Fibroblast of upper back skin (primary cell): ENCODE measurements around the gene RGCC.
"Not testable (repeated sequence)": the region's sequence is repeated elsewhere in the genome, so short reads cannot be mapped to it uniquely, and the experiment has no call there.

Source experiments
- DNase-seq: peaks from one replicate; pipeline ENCODE4 v3.0.0-alpha.2; 2013

RGCC gene

DNA sequence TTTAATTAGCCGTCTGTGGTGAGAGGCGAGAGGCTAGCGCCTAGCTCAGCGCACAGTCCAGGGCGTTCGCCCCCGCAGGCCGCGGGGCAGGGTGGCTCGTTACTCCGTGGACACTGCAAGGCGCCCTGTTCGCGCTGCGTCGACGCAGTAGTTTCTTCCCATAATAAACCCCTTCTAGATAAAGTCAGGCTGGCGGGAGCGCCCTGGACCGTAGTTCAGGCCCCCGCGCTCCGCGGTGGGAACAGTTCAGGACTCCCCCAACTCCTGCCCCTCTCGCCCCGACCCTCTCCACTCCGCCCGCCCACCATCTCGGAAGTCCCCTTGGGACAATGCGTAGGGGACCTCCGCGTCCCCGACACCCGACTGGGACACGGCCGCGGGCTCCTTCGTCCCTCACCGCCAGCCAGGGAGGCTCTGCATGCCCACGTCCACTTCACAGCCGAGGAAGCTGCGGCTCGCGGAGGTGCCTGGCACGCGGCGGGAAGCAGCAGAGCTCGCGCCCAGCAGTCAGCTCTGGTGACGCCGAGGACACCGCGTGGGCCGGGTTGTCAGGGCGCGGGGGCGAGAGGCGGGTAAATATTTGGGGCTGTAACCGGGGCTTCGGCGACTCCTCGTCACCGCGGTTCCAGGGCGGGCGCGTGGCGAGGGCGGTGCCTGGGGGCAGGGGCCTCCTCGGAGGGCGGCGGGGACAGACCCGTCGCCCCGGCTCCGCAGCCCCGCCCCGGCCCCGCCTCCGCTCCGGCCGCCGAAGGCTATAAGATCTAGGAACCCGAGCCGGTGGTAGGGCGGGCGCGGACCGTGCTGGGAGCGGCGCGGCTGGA is at the start of gene RGCC:
RGCC (plus strand) TSS at position 783 of the 821 bp plus-strand sequence. CDS start 158 bp downstream, outside the sequence.
- DNase-seq, result peak; percentile 16

- peak; percentile 61 for DNase-seq
Measured at GRCh38 chr13:41408121-41408520, 49.2 kb upstream of the RGCC start.

- no peak for DNase-seq
Measured at GRCh38 chr13:41408746-41409145, 48.6 kb upstream of the RGCC start.

DNA sequence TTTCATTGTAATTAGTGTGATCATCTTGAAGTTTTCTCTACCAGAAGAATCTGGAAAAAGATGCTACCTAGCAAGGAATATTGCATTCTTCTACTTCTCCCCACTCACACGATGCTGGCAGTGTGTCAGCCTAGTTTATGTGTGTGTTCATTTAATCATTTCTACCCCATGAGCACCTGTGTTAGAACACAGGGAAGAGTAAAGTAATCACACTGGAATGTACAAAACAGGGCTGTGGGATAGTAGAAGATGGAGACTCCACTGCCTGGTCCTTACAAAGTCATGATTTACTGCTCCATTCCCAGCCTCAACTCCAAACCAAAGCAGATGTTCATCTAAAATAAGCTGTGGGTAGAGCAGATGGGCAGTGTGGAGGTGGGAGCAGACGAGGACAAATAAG is 47.7 kb upstream of the RGCC start:
- DNase-seq, result peak; percentile 30

- DNase-seq, result no peak
Measured at GRCh38 chr13:41411060-41411459, 46.3 kb upstream of the RGCC start.

- peak; percentile 66 for DNase-seq
Measured at GRCh38 chr13:41411522-41411921, 45.8 kb upstream of the RGCC start.

DNA sequence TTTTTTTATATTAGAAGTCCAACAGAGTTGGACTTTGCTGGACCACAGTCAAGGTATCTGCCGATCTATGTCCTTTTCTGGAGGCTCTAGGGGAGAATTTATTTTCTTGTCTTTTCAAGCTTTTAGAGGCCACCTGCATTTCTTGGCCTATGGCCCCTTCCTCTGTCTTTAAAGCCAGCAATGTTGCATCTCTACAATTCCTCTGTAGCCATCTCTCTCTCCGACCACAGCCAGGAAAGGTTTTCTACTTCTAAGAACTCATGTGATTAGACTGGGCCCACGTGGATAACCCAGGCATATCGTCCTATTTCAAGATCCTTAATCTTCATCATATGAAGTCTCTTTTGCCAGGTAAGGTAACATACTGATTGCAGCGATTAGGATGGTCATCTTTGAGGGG is 43.5 kb upstream of the RGCC start:
- DNase-seq, result no peak

GRCh38 chr13:41416276-41416675 is 41.1 kb upstream of the RGCC start:
- DNase-seq, result peak; percentile 19

DNA sequence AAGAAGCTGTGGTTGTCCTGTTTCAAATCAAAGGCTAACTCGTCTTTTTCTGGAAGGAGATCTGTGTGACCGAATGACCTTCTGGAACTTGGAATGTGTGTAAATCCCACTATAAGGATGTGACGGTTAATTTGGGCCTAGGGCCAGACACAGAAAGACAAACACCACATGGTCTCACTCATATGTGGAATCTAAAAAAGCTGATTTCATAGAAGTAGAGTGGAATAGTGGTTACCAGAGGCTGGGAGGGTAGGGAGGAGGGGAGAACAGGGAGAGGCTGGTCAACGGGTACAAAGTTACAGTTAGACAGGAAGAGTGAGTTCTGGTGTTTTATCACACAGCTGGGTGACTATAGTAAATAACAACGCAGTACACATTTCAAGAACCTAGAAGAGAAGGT is 39.3 kb upstream of the RGCC start:
- peak; percentile 92 for DNase-seq

DNA sequence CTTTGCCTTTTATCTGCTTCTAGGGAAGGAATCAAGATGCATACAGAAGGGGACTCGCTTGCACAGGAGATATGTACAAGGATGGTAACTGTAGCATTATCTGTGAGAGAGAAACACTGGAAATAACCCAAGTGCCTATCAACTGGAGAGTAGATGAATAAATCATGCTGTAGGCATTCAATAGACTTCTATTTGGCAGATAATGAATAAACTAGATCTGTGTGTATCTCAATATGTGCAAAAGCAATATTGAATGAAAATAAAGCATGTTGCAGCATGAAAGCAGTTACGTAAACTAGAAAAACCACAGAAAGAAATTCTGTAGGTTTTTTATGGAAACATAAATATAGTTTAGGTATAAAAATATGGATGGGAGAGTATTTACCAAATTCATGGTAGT is 38.6 kb upstream of the RGCC start:
- DNase-seq, result no peak

DNA sequence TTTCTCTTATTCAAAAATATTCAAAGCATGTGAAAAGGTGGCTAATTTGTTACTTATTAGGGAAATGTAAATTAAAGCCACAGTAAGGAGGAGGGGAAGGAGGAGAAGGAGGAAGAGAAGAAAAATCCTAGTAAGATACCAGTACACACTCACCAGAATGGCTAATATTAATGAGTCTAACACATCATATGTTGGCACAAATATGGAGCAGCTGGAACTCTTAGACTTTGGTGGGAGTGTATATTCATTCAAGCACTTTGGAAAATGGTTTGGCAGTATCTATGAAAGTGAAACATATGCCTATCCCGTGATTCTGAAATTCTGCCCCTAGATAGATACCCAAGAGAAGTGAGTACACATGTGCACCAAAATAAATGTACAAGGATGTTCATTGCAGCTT is 38.1 kb upstream of the RGCC start:
- DNase-seq, result no peak

DNA sequence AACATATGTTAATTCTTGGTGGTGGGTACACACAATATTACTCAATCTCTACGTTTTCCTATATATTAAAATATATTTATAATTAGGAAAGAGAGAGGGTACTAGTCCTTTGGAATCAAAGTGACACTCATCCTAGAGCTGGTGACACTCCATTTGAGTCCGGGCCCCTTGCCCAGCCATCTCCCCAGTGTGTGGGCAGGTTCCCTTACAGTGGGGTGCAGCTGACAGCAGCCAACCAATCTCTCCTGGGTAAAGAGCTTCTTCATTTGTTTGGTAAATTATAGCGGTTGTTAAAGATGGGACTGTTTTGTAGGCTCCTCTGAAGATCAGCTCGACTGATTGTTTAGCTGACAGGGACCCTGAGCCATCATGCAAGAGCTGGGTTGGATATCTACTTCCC is 37.2 kb upstream of the RGCC start:
- no peak for DNase-seq

GRCh38 chr13:41421330-41421729 is 36.0 kb upstream of the RGCC start:
- DNase-seq, result not testable (repeated sequence)

DNA sequence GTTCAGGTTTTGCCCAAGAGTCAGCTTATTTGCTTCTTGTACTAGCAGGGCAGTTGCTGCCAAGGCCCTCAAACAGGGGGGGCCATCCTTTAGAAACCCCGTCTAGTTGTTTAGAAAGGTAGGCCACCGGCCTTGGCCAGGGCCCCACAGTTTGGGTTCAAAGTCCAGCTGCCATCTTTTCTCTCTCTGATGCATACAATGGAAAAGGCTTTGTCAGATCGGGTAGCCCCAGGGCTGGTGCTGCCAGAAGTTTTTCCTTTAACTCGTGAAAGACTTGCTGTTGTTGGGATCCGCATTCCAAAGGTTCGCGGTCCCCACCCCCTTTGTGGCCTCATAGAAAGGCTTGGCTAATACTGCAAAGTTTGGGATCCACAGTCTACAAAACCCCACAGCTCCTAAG is 35.4 kb upstream of the RGCC start:
- DNase-seq, result not testable (repeated sequence)

DNA sequence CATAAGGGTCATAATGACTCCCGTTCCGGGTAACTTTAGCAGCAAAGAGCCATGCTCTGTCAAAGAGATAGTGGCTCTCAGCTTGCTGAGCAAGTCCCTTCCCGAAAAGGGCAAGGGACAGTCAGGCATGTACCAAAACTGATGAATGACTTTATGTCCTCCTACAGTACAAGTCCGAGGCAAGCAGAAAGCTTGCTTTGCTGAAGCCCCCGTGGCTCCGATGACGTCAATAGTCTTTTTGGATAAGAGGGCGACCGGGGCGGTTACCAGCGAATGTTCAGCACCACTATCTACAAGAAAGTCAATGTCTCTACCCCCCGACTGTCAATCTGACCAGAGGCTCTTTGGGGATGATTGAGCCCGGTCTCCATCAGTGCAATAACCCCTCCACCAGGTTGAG is 34.1 kb upstream of the RGCC start:
- not testable (repeated sequence) for DNase-seq

GRCh38 chr13:41424675-41425074 is 32.7 kb upstream of the RGCC start:
- not testable (repeated sequence) for DNase-seq

- no peak for DNase-seq
Measured at GRCh38 chr13:41426047-41426446, 31.3 kb upstream of the RGCC start.

DNA sequence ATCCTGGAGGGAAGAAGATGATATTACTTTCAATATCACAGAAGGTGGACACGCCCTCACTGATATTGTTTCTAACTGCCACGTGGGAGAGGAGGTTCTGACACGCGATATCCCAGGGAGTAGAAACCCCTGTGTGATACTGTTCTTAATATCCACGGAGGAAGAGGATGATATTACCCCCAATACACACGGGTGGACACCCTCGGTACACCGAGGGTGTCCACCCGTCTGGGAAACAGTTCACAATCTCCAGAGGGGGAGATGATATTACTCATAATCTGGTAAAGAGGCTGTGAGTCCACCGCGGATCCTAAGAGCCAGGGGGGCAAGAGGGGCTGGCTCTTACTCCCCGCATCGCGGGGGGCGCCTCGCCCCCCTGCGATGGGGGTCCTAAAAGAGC is 29.7 kb upstream of the RGCC start:
- no peak for DNase-seq

DNA sequence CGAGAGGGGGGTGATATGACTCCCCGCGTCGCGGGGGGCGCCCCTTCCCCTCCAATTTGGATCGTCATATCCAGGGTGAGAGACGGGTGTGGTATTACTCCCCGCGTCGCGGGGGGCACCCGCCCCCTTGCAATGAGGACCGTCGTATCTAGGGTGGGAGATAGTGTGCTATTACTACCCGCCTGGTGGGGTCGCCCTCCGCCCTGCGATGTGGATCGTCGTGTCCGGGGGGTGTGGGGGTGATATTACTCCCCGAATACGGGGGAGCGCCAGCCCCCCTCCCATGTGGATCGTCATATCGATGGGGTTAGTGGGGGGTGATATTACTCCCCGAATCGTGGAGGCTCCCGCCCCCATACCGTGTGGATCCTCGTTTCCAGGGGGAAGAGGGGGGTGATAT is 29.2 kb upstream of the RGCC start:
- DNase-seq, result no peak

DNA sequence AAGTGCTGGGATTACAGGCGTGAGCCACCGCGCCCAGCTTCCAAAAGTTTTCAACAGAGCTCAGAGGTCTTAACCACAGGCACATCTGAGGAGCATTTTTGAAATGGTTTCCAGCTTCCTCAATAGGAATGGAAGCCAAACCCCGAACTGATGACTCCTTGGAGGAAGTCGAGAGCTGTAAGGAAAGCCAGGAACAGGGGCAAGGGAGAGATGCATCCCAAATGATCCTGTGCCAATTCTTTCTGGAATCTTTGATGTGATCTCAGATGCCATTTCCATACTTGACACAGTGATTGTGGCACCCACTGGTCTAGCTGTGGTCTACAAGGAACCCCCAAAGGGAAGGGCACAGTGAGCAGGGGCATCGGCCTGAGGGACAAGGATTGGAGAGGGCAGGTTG is 23.3 kb upstream of the RGCC start:
- peak; percentile 44 for DNase-seq

- no peak for DNase-seq
Measured at GRCh38 chr13:41434831-41435520, 22.4 kb upstream of the RGCC start.

- no peak for DNase-seq
Measured at GRCh38 chr13:41443969-41444368, 13.4 kb upstream of the RGCC start.

DNA sequence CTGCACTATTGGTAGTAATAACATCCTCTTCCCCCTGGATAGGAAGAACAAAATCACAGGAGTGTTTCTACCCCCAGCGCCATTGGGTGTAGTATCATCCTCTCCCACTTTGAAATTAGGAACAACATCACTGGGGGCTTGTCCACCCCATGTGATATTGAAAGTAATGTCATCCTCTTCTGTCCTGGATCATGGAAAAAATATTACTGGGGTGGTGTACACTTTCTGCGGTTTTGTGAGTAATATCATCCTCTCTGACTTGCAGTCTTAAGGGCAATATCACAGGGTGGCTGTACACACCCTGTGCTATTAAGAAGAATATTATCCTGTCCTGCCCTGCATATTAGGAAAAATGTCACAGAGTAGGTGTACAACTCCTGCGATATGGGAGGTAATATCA is 4.9 kb upstream of the RGCC start:
- no peak for DNase-seq

DNA sequence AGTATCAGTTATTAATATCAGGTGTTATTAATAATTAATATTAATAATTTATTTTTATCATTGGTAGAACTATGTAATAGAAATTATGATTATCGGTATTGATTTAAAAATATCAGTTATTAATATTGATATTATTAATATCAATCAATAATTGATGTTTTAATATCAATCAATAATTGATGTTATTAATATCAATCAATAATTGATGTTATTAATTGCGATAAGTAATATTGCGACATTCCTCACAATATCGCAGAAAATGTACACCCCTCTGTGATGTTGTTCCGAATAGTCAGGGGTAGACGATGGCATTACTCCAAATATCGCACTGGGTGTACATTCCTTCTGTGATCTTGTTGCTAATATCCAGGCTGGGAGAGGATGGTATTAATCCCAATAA is 3.7 kb upstream of the RGCC start:
- no peak for DNase-seq

- no peak for DNase-seq
Measured at GRCh38 chr13:41454170-41454569, 3.2 kb upstream of the RGCC start.
